Activated naive CD4-positive, alpha-beta T cell (primary cell): Measurements from ENCODE around the gene MRTFB.
A peak's percentile ranks its signal among the peaks of the same experiment; 100 is the strongest.

ENCODE experiments used
- DNase-seq, 4 experiments: peaks; one replicate each; lab custom pipeline; 2025; lab: John Stamatoyannopoulos, UW

Gene MRTFB

GRCh38 chr16:14286368-14287230 is 215.5 kb downstream of the MRTFB start:
- DNase-seq = peak in 1 of 4 experiments; percentile 38

GRCh38 chr16:14289692-14290340 is 218.7 kb downstream of the MRTFB start:
- no peak for DNase-seq

- DNase-seq = no peak
Observed at GRCh38 chr16:14291286-14291685, 220.2 kb downstream of the MRTFB start.

GRCh38 chr16:14292051-14292825 is 221.1 kb downstream of the MRTFB start:
- DNase-seq = no peak

GRCh38 chr16:14296663-14297062 is 225.5 kb downstream of the MRTFB start:
- DNase-seq = no peak

GRCh38 chr16:14298374-14299122 is 227.4 kb downstream of the MRTFB start:
- DNase-seq = no peak

GRCh38 chr16:14300705-14301168 is 229.6 kb downstream of the MRTFB start:
- DNase-seq = peak in 1 of 4 experiments; percentile 13

- DNase-seq = no peak
Observed at GRCh38 chr16:14301169-14302030, 230.3 kb downstream of the MRTFB start.

GRCh38 chr16:14302031-14302398 is 230.9 kb downstream of the MRTFB start:
- no peak for DNase-seq

GRCh38 chr16:14302399-14303181 is 231.5 kb downstream of the MRTFB start:
- DNase-seq = peak in 1 of 4 experiments; percentile 15

- no peak for DNase-seq
Observed at GRCh38 chr16:14303182-14303618, 232.1 kb downstream of the MRTFB start.

- DNase-seq = no peak
Observed at GRCh38 chr16:14303639-14304394, 232.7 kb downstream of the MRTFB start.

GRCh38 chr16:14304891-14305460 is 233.9 kb downstream of the MRTFB start:
- no peak for DNase-seq

- no peak for DNase-seq
Observed at GRCh38 chr16:14306485-14307058, 235.5 kb downstream of the MRTFB start.

GRCh38 chr16:14307059-14307526 is 236.0 kb downstream of the MRTFB start:
- no peak for DNase-seq

- no peak for DNase-seq
Observed at GRCh38 chr16:14307527-14308367, 236.6 kb downstream of the MRTFB start.

- DNase-seq = no peak
Observed at GRCh38 chr16:14308368-14308723, 237.2 kb downstream of the MRTFB start.
